Vagina (tissue), 2 donors: ENCODE results near the gene MYO9A. TPM values are rescaled to one million over a fixed set of nuclear protein-coding genes. Genes with fewer than 3 reads are reported as not detected.

Experiments
- DNase-seq, 2 donors: peaks; one replicate each; pipeline ENCODE4 v3.0.0-alpha.2; 2017; ENCODE audit errors: extremely low spot score in 2 of 2
- H3K27ac ChIP-seq: fragments of 200-600 bp; sonication (generic); one replicate; pipeline ENCODE4 v1.5.1; 2019
- H3K27me3 ChIP-seq: fragments of 200-600 bp; sonication (generic); one replicate; pipeline ENCODE4 v1.5.1; 2019
- H3K36me3 ChIP-seq, 2 donors: fragments of 200-600 bp; sonication (generic); one replicate each; pipeline ENCODE4 v1.5.1; 2017 to 2019
- H3K4me1 ChIP-seq: fragments of 200-600 bp; sonication (generic); one replicate; pipeline ENCODE4 v1.5.1; 2019
- H3K4me3 ChIP-seq, 2 donors: fragments of 200-600 bp; sonication (generic); 1 replicate in 1 of 2; 2 replicates in 1 of 2; pipeline ENCODE4 v1.5.1; 2016 to 2019
- H3K9me3 ChIP-seq: fragments of 200-600 bp; sonication (generic); one replicate; pipeline ENCODE4 v1.5.1; 2019
- CTCF ChIP-seq, 3 experiments: fragments of 450-650 bp in 2 of 3; fragments of 200-600 bp in 1 of 3; sonication (generic) in 1 of 3; IDR thresholded peaks; one replicate each; pipeline ENCODE4 v1.5.1; 2017 to 2019; ENCODE audit warnings: antibody characterized with exemption in 3 of 3, mild to moderate bottlenecking in 2 of 3, moderate library complexity in 2 of 3
- POLR2A ChIP-seq, 2 donors: fragments of 450-650 bp; IDR thresholded peaks; one replicate each; pipeline ENCODE4 v1.6.1; 2017; ENCODE audit warnings: antibody characterized with exemption in 2 of 2, mild to moderate bottlenecking in 2 of 2, moderate library complexity in 2 of 2
- POLR2AphosphoS5 ChIP-seq, 2 donors: sonication (generic); formaldehyde crosslinking; IDR thresholded peaks; one replicate each; pipeline ENCODE4 v1.9.0; 2017; ENCODE audit warnings: antibody characterized with exemption in 2 of 2, mild to moderate bottlenecking in 2 of 2, low read depth in 1 of 2; ENCODE audit not compliant: insufficient read depth in 1 of 2
- intact Hi-C: fragments of 100-400 bp; cut with DNase I; formaldehyde crosslinking; loops from one replicate; pipeline ENCODE4 v1.15.1; 2023
- total RNA-seq: library from RNA; depleted of rRNA; stranded (reverse); fragments of >200 nt; gene quantifications from one replicate; pipeline ENCODE4 v1.2.3, GENCODE V29; 2016

MYO9A gene
- total RNA-seq, 1 donor from 2014 or later, result 50.3 TPM

DNA sequence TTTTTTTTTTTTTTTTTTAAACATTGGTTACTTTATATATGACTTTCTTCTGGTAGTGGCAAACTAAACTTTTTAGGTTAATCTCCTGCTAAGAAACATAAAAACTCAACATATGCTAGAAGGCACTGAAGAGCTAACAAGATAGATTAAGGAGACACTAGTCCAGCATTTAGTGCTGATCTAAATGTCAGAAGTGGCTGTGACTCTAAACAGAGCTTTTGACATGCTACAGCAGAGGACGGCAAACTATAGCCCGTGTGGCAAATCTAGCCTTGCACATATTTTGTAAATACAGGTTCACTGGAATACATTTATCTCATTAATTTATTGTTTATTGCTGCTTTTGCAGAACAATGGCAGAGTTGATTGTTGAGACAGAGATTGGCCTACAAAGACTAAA, 287.0 kb downstream of the MYO9A start:
- H3K27ac ChIP-seq, result no peak overlapping the region
- H3K4me3 ChIP-seq, result no peak overlapping the region
- no peak for TF ChIP-seq POLR2AphosphoS5 (IDR thresholded peaks at IDR 0.05; ENCODE audit: insufficient read depth in 1 of 2, low read depth in 1 of 2)
- TF ChIP-seq CTCF (IDR thresholded peaks at IDR 0.05), result no peak
- TF ChIP-seq POLR2A (IDR thresholded peaks at IDR 0.05), result no peak
- intact Hi-C loops, result no loop called here
- H3K4me1 ChIP-seq, result no peaks in the 10 kb centered on the region
- no peaks in the 10 kb centered on the region for H3K9me3 ChIP-seq
- peaks cover 0 to 41% of the 10 kb centered on the region in 2 donors for H3K36me3 ChIP-seq
- H3K27me3 ChIP-seq, result no peaks in the 10 kb centered on the region
- no peak for DNase-seq

DNA sequence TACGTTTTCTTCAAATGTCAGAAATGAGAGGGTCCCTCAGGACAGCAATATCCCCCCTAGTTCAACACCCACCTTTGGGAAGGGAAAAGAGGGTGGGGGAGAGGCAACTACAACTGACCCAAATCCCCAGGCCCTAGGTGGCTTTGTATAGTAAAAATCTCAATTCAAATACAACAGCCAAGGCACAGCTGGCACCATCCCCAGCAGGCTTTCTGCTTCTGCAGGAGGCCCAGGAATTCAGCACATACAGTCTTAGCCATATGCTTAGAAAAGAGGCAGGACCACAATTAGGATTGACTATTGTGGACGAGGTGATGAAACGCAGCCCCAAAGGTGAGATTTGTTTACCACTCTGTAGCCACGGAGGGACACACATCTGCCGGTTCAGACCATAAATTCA, 291.8 kb downstream of the MYO9A start:
- H3K4me3 ChIP-seq, result no peak overlapping the region
- intact Hi-C loops, result no loop called here
- no peak for TF ChIP-seq CTCF (IDR thresholded peaks at IDR 0.05)
- no peak for TF ChIP-seq POLR2A (IDR thresholded peaks at IDR 0.05)
- TF ChIP-seq POLR2AphosphoS5 (IDR thresholded peaks at IDR 0.05; ENCODE audit: insufficient read depth in 1 of 2, low read depth in 1 of 2), result no peak

DNA sequence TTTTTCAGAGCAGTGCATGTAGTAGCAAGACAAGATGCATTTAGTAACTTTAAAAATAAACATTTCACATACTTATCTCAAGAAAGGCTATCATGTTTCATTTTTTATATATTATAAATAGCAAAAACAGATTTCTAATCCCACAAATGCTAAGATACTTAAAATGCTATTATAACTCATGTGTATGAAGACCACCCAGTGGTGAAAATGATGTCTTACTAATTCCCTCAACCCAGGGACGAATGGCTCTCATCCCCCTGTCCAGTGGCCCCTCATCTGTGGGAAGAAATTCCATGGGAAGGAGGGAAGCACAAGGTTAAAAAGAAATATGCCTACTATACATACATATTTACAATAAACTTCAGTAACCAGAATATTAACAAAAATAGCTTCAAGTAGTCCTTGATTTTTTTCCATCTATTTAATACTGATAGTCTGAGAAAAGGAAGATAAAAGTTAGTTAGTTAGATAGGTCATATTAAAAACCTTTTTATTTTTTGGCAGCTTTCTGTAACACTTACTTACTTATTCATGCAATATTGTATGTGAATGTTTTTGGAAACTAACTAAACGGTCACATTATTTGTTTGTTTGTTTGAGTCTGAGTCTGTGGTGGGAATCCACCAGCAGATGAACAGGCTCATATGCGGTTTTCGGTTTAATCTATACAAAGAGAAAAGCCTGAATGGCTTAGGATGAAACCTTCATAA, 292.8 kb downstream of the MYO9A start:
- no peaks in the 10 kb centered on the region for H3K27me3 ChIP-seq
- no peak for DNase-seq
- no peak overlapping the region for H3K27ac ChIP-seq
- H3K36me3 ChIP-seq, result peaks cover 0 to 46% of the 10 kb centered on the region in 2 donors
- no peaks in the 10 kb centered on the region for H3K4me1 ChIP-seq
- no peak overlapping the region for H3K4me3 ChIP-seq
- H3K9me3 ChIP-seq, result no peaks in the 10 kb centered on the region
- TF ChIP-seq POLR2A (IDR thresholded peaks at IDR 0.05) (no peak), POLR2AphosphoS5 (IDR thresholded peaks at IDR 0.05; ENCODE audit: insufficient read depth in 1 of 2, low read depth in 1 of 2) (no peak), CTCF (IDR thresholded peaks at IDR 0.05) (no peak)
- intact Hi-C loops, result no loop called here

More for the DNA sequence above, 291.8 kb downstream of the MYO9A start:
- Histone ChIP-seq H3K27me3 (no peaks in the 10 kb centered on the region), H3K36me3 (peaks cover 0 to 50% of the 10 kb centered on the region in 2 donors), H3K4me1 (no peaks in the 10 kb centered on the region), H3K27ac (no peak overlapping the region), H3K9me3 (no peaks in the 10 kb centered on the region)
- DNase-seq, result no peak

DNA sequence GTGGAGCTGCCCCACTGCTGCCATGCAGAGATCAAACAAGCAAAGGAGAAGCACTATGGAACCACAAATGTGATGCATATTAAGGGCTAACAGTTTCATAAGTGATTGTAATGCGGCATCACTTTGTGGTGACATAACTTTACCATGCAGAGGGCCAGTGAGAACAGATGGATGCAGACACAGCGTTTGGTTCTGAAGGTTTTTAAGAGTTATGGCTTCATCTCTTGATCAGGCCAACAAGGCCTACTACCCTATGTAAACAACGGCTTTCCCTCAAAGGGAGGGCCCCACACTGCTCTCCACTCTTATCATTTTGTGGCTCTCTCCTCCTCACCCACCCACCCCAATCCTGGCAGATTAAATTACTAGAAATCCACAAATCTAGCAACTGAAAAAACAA, 294.1 kb downstream of the MYO9A start:
- H3K4me1 ChIP-seq, result no peaks in the 10 kb centered on the region
- intact Hi-C loops, result no loop called here
- H3K27ac ChIP-seq, result no peak overlapping the region
- no peak for DNase-seq
- no peaks in the 10 kb centered on the region for H3K27me3 ChIP-seq
- TF ChIP-seq POLR2A (IDR thresholded peaks at IDR 0.05) (no peak), CTCF (IDR thresholded peaks at IDR 0.05) (no peak), POLR2AphosphoS5 (IDR thresholded peaks at IDR 0.05; ENCODE audit: insufficient read depth in 1 of 2, low read depth in 1 of 2) (no peak)
- no peak overlapping the region for H3K4me3 ChIP-seq
- H3K9me3 ChIP-seq, result no peaks in the 10 kb centered on the region
- peaks cover 0 to 32% of the 10 kb centered on the region in 2 donors for H3K36me3 ChIP-seq

DNA sequence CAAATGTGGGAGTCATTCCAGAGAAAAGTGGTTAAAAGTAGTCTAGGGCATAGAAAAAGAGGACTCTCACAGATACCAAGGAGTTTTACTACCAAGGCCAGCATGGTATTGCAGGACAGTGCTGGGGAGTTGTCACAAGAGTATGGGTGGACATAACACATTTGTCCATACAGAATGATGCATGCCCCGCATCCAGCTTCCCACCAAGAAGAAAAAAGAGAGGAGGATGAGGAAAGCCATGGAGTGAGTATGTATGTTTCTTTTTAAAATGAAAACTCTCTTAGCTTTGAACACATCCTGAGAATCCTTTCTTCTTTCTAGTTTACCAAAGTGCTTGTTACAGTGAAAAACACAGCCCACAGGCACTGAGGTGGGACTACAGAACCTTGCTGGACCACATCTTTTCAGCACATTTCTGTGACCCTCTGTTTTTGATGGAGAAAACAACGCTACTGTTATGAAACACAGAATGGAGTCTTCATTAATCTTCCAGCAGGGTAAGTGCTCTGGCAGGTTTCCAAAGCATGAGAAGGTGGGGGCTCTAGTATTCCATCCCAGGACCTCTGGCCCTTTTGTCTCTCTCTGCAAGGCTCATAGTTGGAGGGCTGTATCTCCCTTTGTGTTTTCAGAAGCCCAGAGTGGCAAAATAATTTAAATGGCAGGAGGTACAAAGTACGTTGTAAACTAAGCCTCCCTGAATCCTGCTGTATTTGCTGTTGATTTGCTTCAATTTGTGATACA, 294.9 kb downstream of the MYO9A start:
- Histone ChIP-seq H3K27ac (no peak overlapping the region), H3K27me3 (no peaks in the 10 kb centered on the region), H3K9me3 (no peaks in the 10 kb centered on the region), H3K4me3 (no peak overlapping the region), H3K36me3 (peaks cover 0 to 29% of the 10 kb centered on the region in 2 donors), H3K4me1 (no peaks in the 10 kb centered on the region)
- no peak for DNase-seq
- intact Hi-C loops, result no loop called here
- TF ChIP-seq CTCF (IDR thresholded peaks at IDR 0.05), result no peak
- no peak for TF ChIP-seq POLR2A (IDR thresholded peaks at IDR 0.05)
